HepG2 (cell line): ENCODE data around the gene FAT1. TPM values are rescaled to one million over a fixed set of nuclear protein-coding genes. Genes with fewer than 3 reads are reported as not detected.

Experiments used
- EHMT2 ChIP-seq: fragments of 200-600 bp; sonication (generic); IDR thresholded peaks from 2 replicates; pipeline ENCODE4 v1.7.0; 2017; ENCODE audit warnings: antibody characterized with exemption, low read depth, low read length, borderline replicate concordance
- ERF ChIP-seq: IDR thresholded peaks from 2 replicates; pipeline ENCODE4 v1.6.1; 2018; ENCODE audit warnings: missing biosample characterization, missing genetic modification reagents
- FOXP1 ChIP-seq, 2 experiments: fragments of 450-650 bp in 1 of 2; IDR thresholded peaks; 2 replicates each; pipeline ENCODE4 v1.6.1; 2017 to 2018; ENCODE audit warnings: antibody characterized with exemption in 1 of 2
- NR2F2 ChIP-seq: IDR thresholded peaks from 2 replicates; pipeline ENCODE4 v1.6.1; 2012; ENCODE audit warnings: low read depth, inconsistent platforms, borderline replicate concordance
- SAP130 ChIP-seq: IDR thresholded peaks from 2 replicates; pipeline ENCODE4 v1.6.1; 2016; ENCODE audit warnings: low read depth
- SOX5 ChIP-seq: IDR thresholded peaks from 2 replicates; pipeline ENCODE4 v1.6.1; 2016; ENCODE audit warnings: borderline replicate concordance
- TBX2 ChIP-seq: sonication (generic); formaldehyde crosslinking; IDR thresholded peaks from 2 replicates; pipeline ENCODE4 v1.5.0; 2020; ENCODE audit warnings: missing genetic modification reagents, mild to moderate bottlenecking, borderline replicate concordance
- ZFAT ChIP-seq: sonication (generic); formaldehyde crosslinking; conservative IDR thresholded peaks from 2 replicates; pipeline ENCODE4 v1.8.1; 2023; ENCODE audit warnings: missing genetic modification reagents, inconsistent platforms
- ZSCAN31 ChIP-seq: sonication (generic); formaldehyde crosslinking; IDR thresholded peaks from 2 replicates; pipeline ENCODE4 v1.5.0; 2020; ENCODE audit warnings: low read depth, mild to moderate bottlenecking, missing genetic modification reagents
- polyA plus RNA-seq, 8 experiments: library from polyadenylated mRNA; depleted of rRNA in 3 of 8; stranded (reverse) in 7 of 8; unstranded in 1 of 8; fragments of >200 nt; fragmentation: Illumina TruSeq in 4 of 8; extraction: Trizol in 4 of 8; gene quantifications; 2 replicates each; pipeline versions ENCODE4 v1.2.1 to v1.2.3, GENCODE V29; 2011 to 2016; ENCODE audit warnings: low read depth in 4 of 8, missing spikeins in 1 of 8, mixed read lengths in 1 of 8; ENCODE audit not compliant: insufficient read depth in 1 of 8
- total RNA-seq, 5 experiments: library from RNA; depleted of rRNA; stranded (reverse); fragments of >200 nt; fragmentation: Illumina TruSeq; extraction: Trizol; gene quantifications; 2 replicates each; pipeline ENCODE4 v1.2.3, GENCODE V29; 2016; ENCODE audit warnings: low read depth in 1 of 5
- TF ChIP-seq, protein P1 (sequence below): IDR thresholded peaks from 2 replicates; pipeline ENCODE4 v1.6.1; 2016; ENCODE audit warnings: low read depth
- TF ChIP-seq, protein P2 (sequence below): sonication (generic); formaldehyde crosslinking; IDR thresholded peaks from 2 replicates; pipeline ENCODE4 v1.4.0; 2020; ENCODE audit warnings: missing genetic modification reagents
- TF ChIP-seq, protein P3 (sequence below): IDR thresholded peaks from 2 replicates; pipeline ENCODE4 v1.6.1; 2016; ENCODE audit warnings: low read depth, missing genetic modification reagents, missing compliant biosample characterization
- TF ChIP-seq, protein P4 (sequence below): sonication (generic); formaldehyde crosslinking; IDR thresholded peaks from 2 replicates; pipeline ENCODE4 v1.8.0; 2022; ENCODE audit warnings: mild to moderate bottlenecking, missing genetic modification reagents

FAT1 gene
- total and polyA plus RNA-seq, 2 of the 13 experiments (the other 11 are each of a cell fraction or from before 2014, with no cell fraction given) = 185 to 216 TPM

DNA sequence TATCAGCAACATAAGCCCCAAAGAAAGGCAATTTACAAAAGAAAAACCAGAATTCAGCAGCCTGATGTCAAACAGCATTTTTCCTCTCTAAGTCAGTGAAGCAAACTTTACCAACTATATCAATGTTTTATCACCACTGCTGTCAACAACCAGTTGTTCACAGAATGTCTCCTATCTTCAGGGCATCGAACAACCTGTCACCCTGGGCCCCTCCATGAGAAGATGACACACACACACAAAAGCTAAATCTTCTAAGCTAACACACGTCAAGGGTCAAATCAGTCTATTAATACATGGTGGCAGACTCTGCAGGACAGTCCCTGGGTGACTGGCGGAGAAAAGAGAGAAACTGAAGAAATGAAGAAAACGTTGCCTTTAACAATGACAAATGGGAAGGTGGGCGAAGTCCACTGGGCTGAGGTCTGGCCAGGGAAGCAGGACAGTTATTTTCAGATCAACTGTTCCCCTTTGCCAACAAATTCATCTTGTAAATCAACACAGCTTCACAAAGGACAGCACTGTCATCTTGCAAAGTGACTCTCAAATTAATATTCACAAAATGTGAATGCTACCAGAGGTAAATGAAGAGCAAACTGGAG is 13.0 kb downstream of the FAT1 start (continued):
- TF ChIP-seq, protein P1, sequence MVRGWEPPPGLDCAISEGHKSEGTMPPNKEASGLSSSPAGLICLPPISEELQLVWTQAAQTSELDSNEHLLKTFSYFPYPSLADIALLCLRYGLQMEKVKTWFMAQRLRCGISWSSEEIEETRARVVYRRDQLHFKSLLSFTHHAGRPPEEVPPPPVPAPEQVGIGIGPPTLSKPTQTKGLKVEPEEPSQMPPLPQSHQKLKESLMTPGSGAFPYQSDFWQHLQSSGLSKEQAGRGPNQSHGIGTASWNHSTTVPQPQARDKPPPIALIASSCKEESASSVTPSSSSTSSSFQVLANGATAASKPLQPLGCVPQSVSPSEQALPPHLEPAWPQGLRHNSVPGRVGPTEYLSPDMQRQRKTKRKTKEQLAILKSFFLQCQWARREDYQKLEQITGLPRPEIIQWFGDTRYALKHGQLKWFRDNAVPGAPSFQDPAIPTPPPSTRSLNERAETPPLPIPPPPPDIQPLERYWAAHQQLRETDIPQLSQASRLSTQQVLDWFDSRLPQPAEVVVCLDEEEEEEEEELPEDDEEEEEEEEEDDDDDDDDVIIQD (CRISPR knock-in tag) = 0 out of 2 replicates have a peak, but pooled peaks have one; percentile 12
- no peak for TF ChIP-seq ERF (CRISPR knock-in tag)
- peak; percentile 24; the same call in 1 of the 2 replicates for TF ChIP-seq SOX5 (CRISPR knock-in tag)
- peak; percentile 29; the same call in 1 of the 2 replicates for TF ChIP-seq NR2F2
- TF ChIP-seq, protein P2, sequence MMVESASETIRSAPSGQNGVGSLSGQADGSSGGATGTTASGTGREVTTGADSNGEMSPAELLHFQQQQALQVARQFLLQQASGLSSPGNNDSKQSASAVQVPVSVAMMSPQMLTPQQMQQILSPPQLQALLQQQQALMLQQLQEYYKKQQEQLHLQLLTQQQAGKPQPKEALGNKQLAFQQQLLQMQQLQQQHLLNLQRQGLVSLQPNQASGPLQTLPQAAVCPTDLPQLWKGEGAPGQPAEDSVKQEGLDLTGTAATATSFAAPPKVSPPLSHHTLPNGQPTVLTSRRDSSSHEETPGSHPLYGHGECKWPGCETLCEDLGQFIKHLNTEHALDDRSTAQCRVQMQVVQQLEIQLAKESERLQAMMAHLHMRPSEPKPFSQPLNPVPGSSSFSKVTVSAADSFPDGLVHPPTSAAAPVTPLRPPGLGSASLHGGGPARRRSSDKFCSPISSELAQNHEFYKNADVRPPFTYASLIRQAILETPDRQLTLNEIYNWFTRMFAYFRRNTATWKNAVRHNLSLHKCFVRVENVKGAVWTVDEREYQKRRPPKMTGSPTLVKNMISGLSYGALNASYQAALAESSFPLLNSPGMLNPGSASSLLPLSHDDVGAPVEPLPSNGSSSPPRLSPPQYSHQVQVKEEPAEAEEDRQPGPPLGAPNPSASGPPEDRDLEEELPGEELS (CRISPR knock-in tag) = peak; percentile 61
- TF ChIP-seq SAP130 (CRISPR knock-in tag) = peak; percentile 65
- peak; percentile 81; the same call in 1 of the 2 replicates for TF ChIP-seq ZSCAN31 (CRISPR knock-in tag)
- TF ChIP-seq EHMT2 = peak; percentile 18; the same call in 1 of the 2 replicates
- TF ChIP-seq ZFAT (CRISPR knock-in tag) = no peak
- TF ChIP-seq TBX2 (CRISPR knock-in tag) = peak; percentile 70; the same call in 1 of the 2 replicates
- TF ChIP-seq, protein P3, sequence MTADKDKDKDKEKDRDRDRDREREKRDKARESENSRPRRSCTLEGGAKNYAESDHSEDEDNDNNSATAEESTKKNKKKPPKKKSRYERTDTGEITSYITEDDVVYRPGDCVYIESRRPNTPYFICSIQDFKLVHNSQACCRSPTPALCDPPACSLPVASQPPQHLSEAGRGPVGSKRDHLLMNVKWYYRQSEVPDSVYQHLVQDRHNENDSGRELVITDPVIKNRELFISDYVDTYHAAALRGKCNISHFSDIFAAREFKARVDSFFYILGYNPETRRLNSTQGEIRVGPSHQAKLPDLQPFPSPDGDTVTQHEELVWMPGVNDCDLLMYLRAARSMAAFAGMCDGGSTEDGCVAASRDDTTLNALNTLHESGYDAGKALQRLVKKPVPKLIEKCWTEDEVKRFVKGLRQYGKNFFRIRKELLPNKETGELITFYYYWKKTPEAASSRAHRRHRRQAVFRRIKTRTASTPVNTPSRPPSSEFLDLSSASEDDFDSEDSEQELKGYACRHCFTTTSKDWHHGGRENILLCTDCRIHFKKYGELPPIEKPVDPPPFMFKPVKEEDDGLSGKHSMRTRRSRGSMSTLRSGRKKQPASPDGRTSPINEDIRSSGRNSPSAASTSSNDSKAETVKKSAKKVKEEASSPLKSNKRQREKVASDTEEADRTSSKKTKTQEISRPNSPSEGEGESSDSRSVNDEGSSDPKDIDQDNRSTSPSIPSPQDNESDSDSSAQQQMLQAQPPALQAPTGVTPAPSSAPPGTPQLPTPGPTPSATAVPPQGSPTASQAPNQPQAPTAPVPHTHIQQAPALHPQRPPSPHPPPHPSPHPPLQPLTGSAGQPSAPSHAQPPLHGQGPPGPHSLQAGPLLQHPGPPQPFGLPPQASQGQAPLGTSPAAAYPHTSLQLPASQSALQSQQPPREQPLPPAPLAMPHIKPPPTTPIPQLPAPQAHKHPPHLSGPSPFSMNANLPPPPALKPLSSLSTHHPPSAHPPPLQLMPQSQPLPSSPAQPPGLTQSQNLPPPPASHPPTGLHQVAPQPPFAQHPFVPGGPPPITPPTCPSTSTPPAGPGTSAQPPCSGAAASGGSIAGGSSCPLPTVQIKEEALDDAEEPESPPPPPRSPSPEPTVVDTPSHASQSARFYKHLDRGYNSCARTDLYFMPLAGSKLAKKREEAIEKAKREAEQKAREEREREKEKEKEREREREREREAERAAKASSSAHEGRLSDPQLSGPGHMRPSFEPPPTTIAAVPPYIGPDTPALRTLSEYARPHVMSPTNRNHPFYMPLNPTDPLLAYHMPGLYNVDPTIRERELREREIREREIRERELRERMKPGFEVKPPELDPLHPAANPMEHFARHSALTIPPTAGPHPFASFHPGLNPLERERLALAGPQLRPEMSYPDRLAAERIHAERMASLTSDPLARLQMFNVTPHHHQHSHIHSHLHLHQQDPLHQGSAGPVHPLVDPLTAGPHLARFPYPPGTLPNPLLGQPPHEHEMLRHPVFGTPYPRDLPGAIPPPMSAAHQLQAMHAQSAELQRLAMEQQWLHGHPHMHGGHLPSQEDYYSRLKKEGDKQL (CRISPR knock-in tag) = no peak
- TF ChIP-seq FOXP1 (IDR thresholded peaks at IDR 0.05) = no peak
- TF ChIP-seq FOXP1 (CRISPR knock-in tag; IDR thresholded peaks at IDR 0.05) = peak; percentile 32; the same call in 1 of the 2 replicates
- TF ChIP-seq, protein P4, sequence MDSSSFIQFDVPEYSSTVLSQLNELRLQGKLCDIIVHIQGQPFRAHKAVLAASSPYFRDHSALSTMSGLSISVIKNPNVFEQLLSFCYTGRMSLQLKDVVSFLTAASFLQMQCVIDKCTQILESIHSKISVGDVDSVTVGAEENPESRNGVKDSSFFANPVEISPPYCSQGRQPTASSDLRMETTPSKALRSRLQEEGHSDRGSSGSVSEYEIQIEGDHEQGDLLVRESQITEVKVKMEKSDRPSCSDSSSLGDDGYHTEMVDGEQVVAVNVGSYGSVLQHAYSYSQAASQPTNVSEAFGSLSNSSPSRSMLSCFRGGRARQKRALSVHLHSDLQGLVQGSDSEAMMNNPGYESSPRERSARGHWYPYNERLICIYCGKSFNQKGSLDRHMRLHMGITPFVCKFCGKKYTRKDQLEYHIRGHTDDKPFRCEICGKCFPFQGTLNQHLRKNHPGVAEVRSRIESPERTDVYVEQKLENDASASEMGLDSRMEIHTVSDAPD (CRISPR knock-in tag) = 0 out of 2 replicates have a peak, but pooled peaks have one; percentile 28
